ENCODE data around the gene ZBTB7C. TPM values are rescaled to one million over a fixed set of nuclear protein-coding genes. Genes with fewer than 3 reads are reported as not detected.

ZBTB7C gene
- polyA plus RNA-seq, 1 donor (not counting 4 experiments of a cell fraction or from before 2014, with no cell fraction given), result 0.58 TPM

DNA sequence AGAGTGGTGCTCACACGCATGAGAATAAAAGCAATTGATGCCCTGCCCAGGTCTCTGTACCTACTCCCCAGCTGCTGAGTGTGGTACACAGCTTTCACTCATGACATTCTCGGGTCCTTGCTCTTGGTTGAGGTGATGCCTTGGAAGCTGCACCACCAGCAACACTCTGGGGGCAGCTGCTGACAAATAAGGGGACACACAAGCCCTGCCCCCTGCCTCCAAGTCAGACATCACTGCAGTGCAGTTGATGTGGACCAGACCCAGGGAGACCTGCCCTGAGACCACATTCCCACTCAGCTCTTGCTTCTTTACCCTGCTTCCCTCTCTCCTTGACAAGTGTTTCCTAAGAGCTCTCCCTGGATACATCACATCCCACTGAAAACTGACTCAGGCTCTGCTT, 225.6 kb downstream of the ZBTB7C start:
- Histone ChIP-seq H3K9ac (ENCODE audit: control insufficient read depth, extremely low read depth, insufficient read depth, low read length) (no peak overlapping the region), H3K27me3 (ENCODE audit: control insufficient read depth, extremely low read depth, insufficient read depth, low read length) (peaks cover under 1% of the 10 kb centered on the region), H4K20me1 (ENCODE audit: control insufficient read depth, extremely low read depth, insufficient read depth, low read length) (no peaks in the 10 kb centered on the region), H3K9me1 (ENCODE audit: control insufficient read depth, extremely low read depth, insufficient read depth, low read length) (no peaks in the 10 kb centered on the region), H3K4me3 (ENCODE audit: control insufficient read depth in 2 of 3, extremely low read depth in 1 of 3, insufficient read depth in 2 of 3, low read depth in 1 of 3, low read length in 3 of 3) (no peak overlapping the region), H3K9me3 (ENCODE audit: control insufficient read depth, low read depth, low read length) (no peaks in the 10 kb centered on the region), H3K79me2 (ENCODE audit: control insufficient read depth, insufficient read depth, low read length) (no peaks in the 10 kb centered on the region), H3K4me2 (ENCODE audit: control insufficient read depth, extremely low read depth, insufficient read depth, low read depth, low read length) (no peak overlapping the region), H2AFZ (ENCODE audit: control insufficient read depth, low read length) (no peak overlapping the region), H3K4me1 (ENCODE audit: control insufficient read depth, extremely low read depth, insufficient read depth, low read length) (peaks cover 4% of the 10 kb centered on the region), H3K36me3 (ENCODE audit: control insufficient read depth in 2 of 2, extremely low read depth in 1 of 2, insufficient read depth in 2 of 2, low read length in 2 of 2) (no peaks in the 10 kb centered on the region), H3K27ac (ENCODE audit: control insufficient read depth, insufficient read depth, low read length) (no peak overlapping the region)
- DNase-seq (ENCODE audit: low read depth, low spot score), result no peak
- TF ChIP-seq CTCF (optimal IDR thresholded peaks at IDR 0.05 in 1 of 3, IDR thresholded peaks at IDR 0.05 in 1 of 3, conservative IDR thresholded peaks at IDR 0.05 in 1 of 3; ENCODE audit: extremely low read depth in 1 of 3, insufficient read depth in 2 of 3, low read length in 3 of 3) (no peak), EZH2 (IDR thresholded peaks at IDR 0.05; ENCODE audit: low read length) (no peak)
- FAIRE-seq, result no peak
- dilution Hi-C loops (cut with MboI; ENCODE audit: extremely low pct_ligation_motif_present, low sequenced_read_pairs), result no loop called here

DNA sequence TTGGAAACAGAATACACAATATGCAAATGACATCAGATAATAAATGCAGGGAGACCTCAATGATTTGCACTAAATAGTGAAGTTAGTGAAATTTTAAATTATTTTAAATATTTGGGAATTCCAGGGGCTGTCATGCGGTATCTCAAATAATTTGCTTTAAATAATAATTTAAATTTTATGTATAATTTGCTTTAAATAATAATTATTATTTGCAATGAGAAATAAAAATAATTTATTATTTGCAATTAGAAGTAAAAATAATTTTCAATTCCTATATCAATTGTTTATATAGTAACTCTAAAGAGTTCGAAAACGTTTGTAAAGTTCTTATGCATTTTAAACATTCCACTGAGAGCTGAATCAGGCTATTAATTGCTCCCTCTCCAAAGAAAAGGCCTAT, 226.4 kb downstream of the ZBTB7C start:
- Histone ChIP-seq H3K9me3 (ENCODE audit: control insufficient read depth, low read depth, low read length) (no peaks in the 10 kb centered on the region), H3K4me1 (ENCODE audit: control insufficient read depth, extremely low read depth, insufficient read depth, low read length) (peaks cover 4% of the 10 kb centered on the region), H4K20me1 (ENCODE audit: control insufficient read depth, extremely low read depth, insufficient read depth, low read length) (no peaks in the 10 kb centered on the region), H3K27me3 (ENCODE audit: control insufficient read depth, extremely low read depth, insufficient read depth, low read length) (no peaks in the 10 kb centered on the region), H2AFZ (ENCODE audit: control insufficient read depth, low read length) (no peak overlapping the region), H3K27ac (ENCODE audit: control insufficient read depth, insufficient read depth, low read length) (no peak overlapping the region), H3K9me1 (ENCODE audit: control insufficient read depth, extremely low read depth, insufficient read depth, low read length) (no peaks in the 10 kb centered on the region), H3K4me3 (ENCODE audit: control insufficient read depth in 2 of 3, extremely low read depth in 1 of 3, insufficient read depth in 2 of 3, low read depth in 1 of 3, low read length in 3 of 3) (no peak overlapping the region), H3K9ac (ENCODE audit: control insufficient read depth, extremely low read depth, insufficient read depth, low read length) (no peak overlapping the region), H3K4me2 (ENCODE audit: control insufficient read depth, extremely low read depth, insufficient read depth, low read depth, low read length) (no peak overlapping the region), H3K79me2 (ENCODE audit: control insufficient read depth, insufficient read depth, low read length) (no peaks in the 10 kb centered on the region), H3K36me3 (ENCODE audit: control insufficient read depth in 2 of 2, extremely low read depth in 1 of 2, insufficient read depth in 2 of 2, low read length in 2 of 2) (no peaks in the 10 kb centered on the region)
- FAIRE-seq, result no peak
- TF ChIP-seq EZH2 (IDR thresholded peaks at IDR 0.05; ENCODE audit: low read length), result no peak
- no peak for TF ChIP-seq CTCF (optimal IDR thresholded peaks at IDR 0.05 in 1 of 3, IDR thresholded peaks at IDR 0.05 in 1 of 3, conservative IDR thresholded peaks at IDR 0.05 in 1 of 3; ENCODE audit: extremely low read depth in 1 of 3, insufficient read depth in 2 of 3, low read length in 3 of 3)
- DNase-seq (ENCODE audit: low read depth, low spot score), result no peak
- dilution Hi-C loops (cut with MboI; ENCODE audit: extremely low pct_ligation_motif_present, low sequenced_read_pairs), result no loop called here
